GM04504 (cell line): ENCODE data around the gene CAMK4.
"Not testable (repeated sequence)": the region's sequence is repeated elsewhere in the genome, so short reads cannot be mapped to it uniquely, and the experiment has no call there.

ENCODE experiments used
- DNase-seq: peaks from one replicate; pipeline ENCODE4 v3.0.0-alpha.2; 2012; ENCODE audit warnings: low read depth

Gene CAMK4

GRCh38 chr5:111256128-111256527 is 31.9 kb downstream of the CAMK4 start:
- DNase-seq = no peak

- not testable (repeated sequence) for DNase-seq
Observed at GRCh38 chr5:111257610-111258009, 33.4 kb downstream of the CAMK4 start.

- DNase-seq = no peak
Observed at GRCh38 chr5:111259636-111260035, 35.5 kb downstream of the CAMK4 start.

- no peak for DNase-seq
Observed at GRCh38 chr5:111261610-111262009, 37.4 kb downstream of the CAMK4 start.

GRCh38 chr5:111262153-111262552 is 38.0 kb downstream of the CAMK4 start:
- no peak for DNase-seq

GRCh38 chr5:111262815-111263214 is 38.6 kb downstream of the CAMK4 start:
- DNase-seq = no peak

- no peak for DNase-seq
Observed at GRCh38 chr5:111266491-111266890, 42.3 kb downstream of the CAMK4 start.

GRCh38 chr5:111268300-111268699 is 44.1 kb downstream of the CAMK4 start:
- DNase-seq = no peak

GRCh38 chr5:111271885-111272284 is 47.7 kb downstream of the CAMK4 start:
- no peak for DNase-seq

GRCh38 chr5:111277061-111277460 is 52.9 kb downstream of the CAMK4 start:
- no peak for DNase-seq

GRCh38 chr5:111278858-111279504 is 54.8 kb downstream of the CAMK4 start:
- DNase-seq = no peak

GRCh38 chr5:111280282-111280951 is 56.2 kb downstream of the CAMK4 start:
- DNase-seq = no peak

GRCh38 chr5:111282798-111283197 is 58.6 kb downstream of the CAMK4 start:
- no peak for DNase-seq

- DNase-seq = no peak
Observed at GRCh38 chr5:111284825-111285224, 60.6 kb downstream of the CAMK4 start.

GRCh38 chr5:111294551-111294950 is 70.4 kb downstream of the CAMK4 start:
- no peak for DNase-seq

- DNase-seq = no peak
Observed at GRCh38 chr5:111295649-111296048, 71.5 kb downstream of the CAMK4 start.

GRCh38 chr5:111296570-111296969 is 72.4 kb downstream of the CAMK4 start:
- DNase-seq = no peak

- no peak for DNase-seq
Observed at GRCh38 chr5:111299067-111299481, 74.9 kb downstream of the CAMK4 start.

GRCh38 chr5:111299831-111300432 is 75.7 kb downstream of the CAMK4 start:
- DNase-seq = no peak

- DNase-seq = no peak
Observed at GRCh38 chr5:111301264-111301663, 77.1 kb downstream of the CAMK4 start.

- not testable (repeated sequence) for DNase-seq
Observed at GRCh38 chr5:111302043-111302442, 77.9 kb downstream of the CAMK4 start.

- DNase-seq = no peak
Observed at GRCh38 chr5:111308951-111309350, 84.8 kb downstream of the CAMK4 start.

- DNase-seq = no peak
Observed at GRCh38 chr5:111309384-111309783, 85.2 kb downstream of the CAMK4 start.
